Diencephalon (tissue), 1 donor: ENCODE results near the gene LRRTM1. TPM values are rescaled to one million over a fixed set of nuclear protein-coding genes. Genes with fewer than 3 reads are reported as not detected.

ENCODE experiments used
- total RNA-seq: library from RNA; depleted of rRNA; stranded (reverse); fragments of >200 nt; gene quantifications from one replicate; pipeline ENCODE4 v1.2.3, GENCODE V29; 2014

LRRTM1 gene
- 18.7 TPM for total RNA-seq

GRCh38 chr2:80303909-80304837, at the start of gene LRRTM1:
Gene LRRTM1, minus strand, starts transcription at chr2:80304752. Its CDS starts 933 bp downstream, at chr2:80303819.

